Body of pancreas (tissue), 4 donors: ENCODE results near the gene SUN5. TPM values are rescaled to one million over a fixed set of nuclear protein-coding genes. Genes with fewer than 3 reads are reported as not detected.

Experiments used
- ATAC-seq: fragments of 150-250 bp; one replicate; pipeline ENCODE4 v1.9.1; 2016
- DNase-seq, 4 donors: peaks; one replicate each; pipeline ENCODE4 v3.0.0-alpha.2; 2019
- H3K27ac ChIP-seq, 4 donors: fragments of 200-600 bp; sonication (generic); 1 replicate in 3 of 4; 2 replicates in 1 of 4; pipeline versions ENCODE4 v1.5.1 to v1.6.1; 2016 to 2019; ENCODE audit warnings: mild to moderate bottlenecking in 1 of 4, mixed read lengths in 1 of 4, moderate library complexity in 1 of 4
- H3K27me3 ChIP-seq, 2 donors: fragments of 200-600 bp; sonication (generic); one replicate each; pipeline ENCODE4 v1.6.0; 2016; ENCODE audit warnings: mild to moderate bottlenecking in 1 of 2
- H3K36me3 ChIP-seq, 2 donors: fragments of 200-600 bp; sonication (generic); replicated peaks in 1 of 2; 2 replicates each; pipeline ENCODE4 v1.5.1; 2016; ENCODE audit warnings: low read depth in 2 of 2; ENCODE audit not compliant: insufficient read depth in 1 of 2
- H3K4me1 ChIP-seq: fragments of 200-600 bp; sonication (generic); one replicate; pipeline ENCODE4 v1.6.0; 2016
- H3K4me3 ChIP-seq, 2 donors: fragments of 200-600 bp; sonication (generic); 1 replicate in 1 of 2; 2 replicates in 1 of 2; pipeline ENCODE4 v1.5.1; 2016 to 2019
- H3K9me3 ChIP-seq, 3 donors: fragments of 200-600 bp; sonication (generic); 1 replicate in 2 of 3; 2 replicates in 1 of 3; pipeline ENCODE4 v1.5.1; 2016
- CTCF ChIP-seq, 7 experiments: fragments of 450-650 bp in 4 of 7; fragments of 200-600 bp in 3 of 7; sonication (generic) in 3 of 7; IDR thresholded peaks; one replicate each; pipeline ENCODE4 v1.5.1; 2016 to 2019; ENCODE audit warnings: antibody characterized with exemption in 7 of 7
- POLR2A ChIP-seq, 3 donors: fragments of 450-650 bp; IDR thresholded peaks; one replicate each; pipeline ENCODE4 v1.6.1; 2016; ENCODE audit warnings: antibody characterized with exemption in 3 of 3, mild to moderate bottlenecking in 2 of 3
- WGBS, 2 donors: methylation state at CpG; one replicate each; pipeline ENCODE4 v1.1.5; 2017; 5-methylcytosine and 5-hydroxymethylcytosine counted together
- intact Hi-C: fragments of 100-400 bp; cut with DNase I; formaldehyde crosslinking; loops from one replicate; pipeline ENCODE4 v1.15.1; 2023
- total RNA-seq, 2 donors: library from RNA; depleted of rRNA; stranded (reverse); fragments of >200 nt; gene quantifications; one replicate each; pipeline ENCODE4 v1.1.0, GENCODE V29; 2016

The SUN5 gene
- total RNA-seq, 2 donors from 2014 or later = not detected

- Histone ChIP-seq H3K4me1 (no peaks in the 10 kb centered on the region), H3K4me3 (no peak overlapping the region), H3K27ac (no peak overlapping the region), H3K36me3 (no peaks in the 10 kb centered on the region), H3K27me3 (no peaks in the 10 kb centered on the region), H3K9me3 (no peaks in the 10 kb centered on the region)
- intact Hi-C loops = no loop called here
- DNase-seq (no peak), ATAC-seq (no peak)
- WGBS, 2 donors = 43 to 58% methylated on average over 5 to 7 of the region's 7 CpGs
- no peak for TF ChIP-seq CTCF (IDR thresholded peaks at IDR 0.05)
- TF ChIP-seq POLR2A (IDR thresholded peaks at IDR 0.05) = no peak
Observed at GRCh38 chr20:33016581-33017109, 12.4 kb upstream of the SUN5 start.

GRCh38 chr20:33015700-33016580, 11.7 kb upstream of the SUN5 start:
- Histone ChIP-seq H3K9me3 (no peaks in the 10 kb centered on the region), H3K36me3 (no peaks in the 10 kb centered on the region), H3K4me1 (no peaks in the 10 kb centered on the region), H3K4me3 (no peak overlapping the region), H3K27ac (no peak overlapping the region), H3K27me3 (no peaks in the 10 kb centered on the region)
- 40 to 53% methylated on average over 9 to 15 of the region's 15 CpGs for WGBS, 2 donors
- no peak for ATAC-seq
- intact Hi-C loops = no loop called here
- TF ChIP-seq CTCF (IDR thresholded peaks at IDR 0.05) = no peak
- TF ChIP-seq POLR2A (IDR thresholded peaks at IDR 0.05) = no peak
- DNase-seq = no peak

- Histone ChIP-seq H3K4me1 (no peaks in the 10 kb centered on the region), H3K9me3 (no peaks in the 10 kb centered on the region), H3K4me3 (no peak overlapping the region), H3K36me3 (no peaks in the 10 kb centered on the region), H3K27ac (no peak overlapping the region), H3K27me3 (no peaks in the 10 kb centered on the region)
- TF ChIP-seq POLR2A (IDR thresholded peaks at IDR 0.05) (no peak), CTCF (IDR thresholded peaks at IDR 0.05) (no peak)
- ATAC-seq = no peak
- no peak for DNase-seq
- 47 to 53% methylated on average over 10 of the region's 10 CpGs for WGBS, 2 donors
- intact Hi-C loops = no loop called here
Observed at GRCh38 chr20:33015114-33015484, 10.9 kb upstream of the SUN5 start.

- no peaks in the 10 kb centered on the region for H3K4me1 ChIP-seq
- H3K27ac ChIP-seq = no peak overlapping the region
- H3K36me3 ChIP-seq = no peaks in the 10 kb centered on the region
- intact Hi-C loops = no loop called here
- H3K4me3 ChIP-seq = no peak overlapping the region
- no peaks in the 10 kb centered on the region for H3K9me3 ChIP-seq
- DNase-seq (no peak), ATAC-seq (no peak)
- TF ChIP-seq CTCF (IDR thresholded peaks at IDR 0.05) (no peak), POLR2A (IDR thresholded peaks at IDR 0.05) (no peak)
- WGBS, 2 donors = 38 to 41% methylated on average over 15 to 16 of the region's 16 CpGs
- no peaks in the 10 kb centered on the region for H3K27me3 ChIP-seq
Observed at GRCh38 chr20:33014336-33015113, 10.3 kb upstream of the SUN5 start.
